Calu3 (cell line): ENCODE results near the gene AIMP2. TPM values are rescaled to one million over a fixed set of nuclear protein-coding genes. Genes with fewer than 3 reads are reported as not detected.
"Not testable (repeated sequence)": the region's sequence is repeated elsewhere in the genome, so short reads cannot be mapped to it uniquely, and the experiment has no call there.

ENCODE experiments used
- Bru-seq: library from RNA; stranded (reverse); fragments of 400-500 nt; gene quantifications from one replicate; lab custom pipeline; 2021; lab: Mats Ljungman, UMichigan
- BruChase-seq, 2 experiments: library from RNA; stranded (reverse); fragments of 400-500 nt; gene quantifications; one replicate each; lab custom pipeline; 2021; lab: Mats Ljungman, UMichigan
- BruUV-seq: library from RNA; stranded (reverse); fragments of 400-500 nt; replicated peaks from 2 replicates; lab custom pipeline; 2021; lab: Mats Ljungman, UMichigan
- CTCF ChIA-PET: fragments of 300-600 bp; sonication (Branson Sonifier 250); formaldehyde crosslinking; loops from one replicate; lab custom pipeline; 2022; ENCODE audit warnings: antibody characterized with exemption; lab: Charles Lee
- DNase-seq: peaks from one replicate; pipeline ENCODE4 v3.0.0; 2022
- H3K27ac Mint-ChIP-seq: one replicate; pipeline ENCODE4 v1.8.0; 2022; ENCODE audit warnings: mixed read lengths; ENCODE audit not compliant: unreplicated experiment
- H3K27me3 Mint-ChIP-seq: one replicate; pipeline ENCODE4 v1.8.0; 2022; ENCODE audit warnings: mixed read lengths; ENCODE audit not compliant: unreplicated experiment
- H3K36me3 Mint-ChIP-seq: one replicate; pipeline ENCODE4 v1.8.0; 2022; ENCODE audit warnings: mild to moderate bottlenecking, moderate library complexity, mixed read lengths; ENCODE audit not compliant: insufficient read depth, unreplicated experiment
- H3K4me1 Mint-ChIP-seq: one replicate; pipeline ENCODE4 v1.8.0; 2022; ENCODE audit warnings: mild to moderate bottlenecking, low read depth, mixed read lengths; ENCODE audit not compliant: unreplicated experiment
- H3K4me3 Mint-ChIP-seq: one replicate; pipeline ENCODE4 v1.8.0; 2022; ENCODE audit warnings: mild to moderate bottlenecking, low read depth, moderate library complexity, mixed read lengths; ENCODE audit not compliant: unreplicated experiment
- H3K9me3 Mint-ChIP-seq: one replicate; pipeline ENCODE4 v1.8.0; 2022; ENCODE audit warnings: low read depth, mixed read lengths; ENCODE audit not compliant: unreplicated experiment
- intact Hi-C: fragments of 100-400 bp; cut with micrococcal nuclease; formaldehyde crosslinking; loops from one replicate; pipeline ENCODE4 v1.10.0; 2022; ENCODE audit not compliant: unreplicated experiment
- long read RNA-seq: library from polyadenylated mRNA; stranded (forward); transcript quantifications from one replicate; pipeline ENCODE4 v2.0.0, GENCODE V29; 2022
- total RNA-seq: library from RNA; stranded (reverse); gene quantifications from 2 replicates; pipeline ENCODE4 v1.2.3, GENCODE V29; 2022
- TF ChIP-seq, protein P1 (sequence below): fragments of 200-600 bp; IDR thresholded peaks from one replicate; pipeline ENCODE4 v1.8.0; 2022; ENCODE audit warnings: antibody characterized with exemption; ENCODE audit not compliant: unreplicated experiment

The AIMP2 gene
- 74.2 and 85.9 TPM in 2 replicates for total RNA-seq
- percentile 82 among the genes with signal in this experiment for Bru-seq, nascent RNA
- BruChase-seq, experiment 1, labeled RNA remaining after a 6-hour chase = percentile 84 among the genes with signal in this experiment
- BruChase-seq, experiment 2, labeled RNA remaining after a 2-hour chase = percentile 82 among the genes with signal in this experiment
- long read RNA-seq, transcript AIMP2-201 (4 exons, 1,225 nt) = major isoform, 138 of 169 reads
- long read RNA-seq, partial matches to known transcripts = 0 of 169 reads
- long read RNA-seq, other reads (novel, unspliced or antisense) = 30 of 169 reads

- CTCF ChIA-PET = interaction anchor here (0.5 to 4.9 kb wide), 5 partner anchors 11 to 367 kb away, joined by 3 to 22 read pairs (median 5); no protein-coding TSS in a partner anchor
- Mint-ChIP-seq H3K36me3 (peaks cover 66% of the 10 kb centered on the region), H3K4me1 (peaks cover 54% of the 10 kb centered on the region), H3K4me3 (peak within 1 kb of the TSS; percentile 90), H3K27ac (peak within 1 kb of the TSS; percentile 74), H3K9me3 (no peaks in the 10 kb centered on the region), H3K27me3 (no peaks in the 10 kb centered on the region)
- peak; percentile 99 for DNase-seq
- BruUV-seq = TSS peak; percentile 73
- intact Hi-C loops = no loop called here
- TF ChIP-seq, protein P1, sequence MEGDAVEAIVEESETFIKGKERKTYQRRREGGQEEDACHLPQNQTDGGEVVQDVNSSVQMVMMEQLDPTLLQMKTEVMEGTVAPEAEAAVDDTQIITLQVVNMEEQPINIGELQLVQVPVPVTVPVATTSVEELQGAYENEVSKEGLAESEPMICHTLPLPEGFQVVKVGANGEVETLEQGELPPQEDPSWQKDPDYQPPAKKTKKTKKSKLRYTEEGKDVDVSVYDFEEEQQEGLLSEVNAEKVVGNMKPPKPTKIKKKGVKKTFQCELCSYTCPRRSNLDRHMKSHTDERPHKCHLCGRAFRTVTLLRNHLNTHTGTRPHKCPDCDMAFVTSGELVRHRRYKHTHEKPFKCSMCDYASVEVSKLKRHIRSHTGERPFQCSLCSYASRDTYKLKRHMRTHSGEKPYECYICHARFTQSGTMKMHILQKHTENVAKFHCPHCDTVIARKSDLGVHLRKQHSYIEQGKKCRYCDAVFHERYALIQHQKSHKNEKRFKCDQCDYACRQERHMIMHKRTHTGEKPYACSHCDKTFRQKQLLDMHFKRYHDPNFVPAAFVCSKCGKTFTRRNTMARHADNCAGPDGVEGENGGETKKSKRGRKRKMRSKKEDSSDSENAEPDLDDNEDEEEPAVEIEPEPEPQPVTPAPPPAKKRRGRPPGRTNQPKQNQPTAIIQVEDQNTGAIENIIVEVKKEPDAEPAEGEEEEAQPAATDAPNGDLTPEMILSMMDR = no peak
Measured at GRCh38 chr7:6008668-6009611, at the start of gene AIMP2, which contains the start of gene PMS2. Gene AIMP2, plus strand, starts transcription at chr7:6009272. Its CDS starts 92 bp downstream, at chr7:6009364. Gene PMS2, minus strand, starts transcription at chr7:6009049. Its CDS starts 30 bp downstream, at chr7:6009019.

DNA sequence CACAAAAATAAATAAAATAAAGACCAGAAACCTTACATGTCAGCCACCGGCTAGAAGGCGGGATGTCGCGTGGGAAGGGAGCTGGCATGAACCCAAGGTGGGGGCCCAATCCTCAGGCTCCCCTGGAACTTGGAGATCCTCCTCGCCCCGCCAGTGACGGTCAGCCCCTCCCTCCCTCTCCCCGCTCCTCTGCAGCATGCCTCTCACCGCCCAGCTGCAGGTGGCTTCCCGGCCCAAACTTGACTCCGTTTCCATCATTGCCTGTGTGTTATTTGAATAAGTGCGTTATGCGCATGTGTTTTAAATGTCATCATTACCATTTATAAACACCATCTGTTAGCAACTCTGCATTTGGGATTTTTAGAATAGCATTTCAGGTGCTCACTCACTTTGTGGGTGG lies 45.9 kb upstream of the AIMP2 start:
- H3K27ac Mint-ChIP-seq, H3K9me3 Mint-ChIP-seq, H3K27me3 Mint-ChIP-seq, H3K4me3 Mint-ChIP-seq, H3K36me3 Mint-ChIP-seq, DNase-seq, H3K4me1 Mint-ChIP-seq, intact Hi-C loops, BruUV-seq, CTCF ChIA-PET: not testable (repeated sequence)

- H3K36me3 Mint-ChIP-seq, DNase-seq, intact Hi-C loops, BruUV-seq, H3K4me3 Mint-ChIP-seq, CTCF ChIA-PET, H3K9me3 Mint-ChIP-seq, H3K4me1 Mint-ChIP-seq, H3K27ac Mint-ChIP-seq, H3K27me3 Mint-ChIP-seq: not testable (repeated sequence)
Measured at GRCh38 chr7:5963810-5964209, 45.3 kb upstream of the AIMP2 start.

GRCh38 chr7:5970347-5970911 lies 38.6 kb upstream of the AIMP2 start, which contains the start of gene RSPH10B:
Gene RSPH10B, minus strand, starts transcription at chr7:5970689. Its CDS starts 3,573 bp downstream, at chr7:5967116.
- CTCF ChIA-PET, H3K9me3 Mint-ChIP-seq: not testable (repeated sequence)

DNA sequence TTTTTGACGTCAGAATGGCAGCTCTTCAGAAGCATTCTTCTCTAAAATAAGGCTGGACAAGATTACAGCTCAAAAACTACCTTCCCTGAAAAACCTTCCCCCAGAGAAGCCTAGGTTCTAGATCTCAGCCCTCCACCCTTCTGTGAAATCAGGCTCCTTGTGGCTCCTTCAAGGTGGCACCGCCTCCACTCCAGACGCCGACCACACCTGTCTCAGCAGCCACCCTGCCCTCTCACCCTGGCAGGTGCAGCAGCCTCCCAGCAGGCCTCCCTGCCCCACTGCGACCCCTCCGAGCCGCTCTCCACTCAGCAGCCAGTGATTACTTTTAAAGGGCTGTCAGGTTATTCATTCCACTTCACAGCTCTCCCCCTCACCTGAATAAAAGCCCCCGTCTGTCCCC lies 35.5 kb upstream of the AIMP2 start:
- BruUV-seq, H3K27ac Mint-ChIP-seq, H3K4me3 Mint-ChIP-seq, intact Hi-C loops, H3K27me3 Mint-ChIP-seq, CTCF ChIA-PET, H3K4me1 Mint-ChIP-seq, DNase-seq, H3K9me3 Mint-ChIP-seq, H3K36me3 Mint-ChIP-seq: not testable (repeated sequence)

More at GRCh38 chr7:5970347-5970911, 38.6 kb upstream of the AIMP2 start, which contains the start of gene RSPH10B:
- H3K27me3 Mint-ChIP-seq, H3K4me1 Mint-ChIP-seq, intact Hi-C loops, H3K36me3 Mint-ChIP-seq, H3K4me3 Mint-ChIP-seq, BruUV-seq, DNase-seq, H3K27ac Mint-ChIP-seq: not testable (repeated sequence)

DNA sequence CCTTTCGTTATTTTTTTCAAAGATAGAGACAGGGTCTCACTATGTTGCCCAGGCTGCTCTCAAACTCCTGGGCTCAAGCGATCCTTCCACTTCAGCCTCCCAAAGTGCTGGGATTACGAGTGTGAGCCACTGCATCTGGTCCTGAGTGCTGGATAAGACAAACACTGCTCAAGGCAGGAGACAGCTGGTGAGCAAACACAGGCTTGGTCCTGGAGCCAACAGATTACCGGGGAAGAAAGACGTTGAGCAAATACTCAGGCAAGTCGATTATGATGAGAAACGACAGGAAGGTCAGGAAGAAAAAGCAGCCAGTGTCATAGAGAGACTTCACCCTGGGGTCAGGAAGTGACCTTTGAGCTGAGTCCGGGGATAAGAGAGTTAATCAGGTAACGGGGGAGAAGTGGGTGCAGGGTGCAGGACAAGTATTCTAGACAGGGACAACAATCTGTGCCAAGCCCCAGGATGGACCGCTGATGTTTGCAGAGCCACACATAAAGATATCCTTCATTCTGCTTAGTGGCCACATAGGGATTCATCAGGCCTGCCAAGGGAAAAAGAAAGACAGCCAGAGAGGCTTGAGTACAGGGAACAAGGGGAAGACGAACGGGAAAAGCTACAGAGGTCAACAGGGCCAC lies 29.3 kb upstream of the AIMP2 start:
- CTCF ChIA-PET, H3K27ac Mint-ChIP-seq, DNase-seq, H3K4me1 Mint-ChIP-seq, intact Hi-C loops, H3K9me3 Mint-ChIP-seq, H3K4me3 Mint-ChIP-seq, BruUV-seq, H3K27me3 Mint-ChIP-seq: not testable (repeated sequence)
- peaks cover 32% of the 10 kb centered on the region for H3K36me3 Mint-ChIP-seq

DNA sequence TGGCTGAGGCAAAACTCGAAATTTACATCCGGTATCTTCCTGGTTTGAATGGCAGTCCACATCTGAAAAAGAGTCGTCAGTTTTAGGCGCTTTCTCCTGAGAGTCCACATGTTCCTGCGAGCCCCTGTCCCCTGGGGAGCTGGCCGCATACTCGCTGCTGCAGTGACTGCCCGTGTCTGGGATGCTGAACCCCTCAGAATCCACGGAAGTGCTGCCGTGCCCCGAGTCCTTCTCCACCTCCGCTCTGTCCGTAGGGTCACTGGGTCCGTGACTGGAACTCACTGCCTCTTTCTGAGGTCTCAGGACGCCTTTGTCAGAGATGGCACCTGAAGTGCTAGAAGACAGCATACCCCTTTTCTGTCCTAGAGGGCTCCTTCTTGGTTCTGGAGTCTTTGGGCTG lies 22.0 kb upstream of the AIMP2 start:
- CTCF ChIA-PET, H3K4me3 Mint-ChIP-seq, H3K9me3 Mint-ChIP-seq, DNase-seq, H3K4me1 Mint-ChIP-seq, H3K27me3 Mint-ChIP-seq, intact Hi-C loops, H3K27ac Mint-ChIP-seq, BruUV-seq: not testable (repeated sequence)
- peaks cover 62% of the 10 kb centered on the region for H3K36me3 Mint-ChIP-seq
